GM23338 (cell line): ENCODE data around the gene GRIK4. TPM values are rescaled to one million over a fixed set of nuclear protein-coding genes. Genes with fewer than 3 reads are reported as not detected.

Source experiments
- ATAC-seq: fragments of 200-7000 bp; cut with Tn5 transposase; 3 replicates; pipeline ENCODE4 v1.9.1; 2020
- DNase-seq: peaks from one replicate; pipeline ENCODE4 v3.0.0-alpha.2; 2015; ENCODE audit warnings: low spot score
- H2AFZ ChIP-seq: fragments of 200-600 bp; sonication (generic); 2 replicates; pipeline ENCODE4 v1.8.0; 2016; ENCODE audit warnings: antibody characterized with exemption, mild to moderate bottlenecking, moderate library complexity
- H3F3A ChIP-seq: fragments of 200-600 bp; sonication (generic); replicated peaks from 2 replicates; pipeline ENCODE4 v1.8.0; 2017; ENCODE audit warnings: antibody characterized with exemption, mixed run types, low read depth
- H3K27ac ChIP-seq: fragments of 200-600 bp; sonication (generic); 2 replicates; pipeline ENCODE4 v1.6.1; 2016; ENCODE audit warnings: low read depth
- H3K27me3 ChIP-seq: fragments of 200-600 bp; sonication (generic); 2 replicates; pipeline ENCODE4 v1.8.0; 2016; ENCODE audit warnings: mild to moderate bottlenecking, mixed run types, moderate library complexity; ENCODE audit not compliant: insufficient read depth
- H3K36me3 ChIP-seq: fragments of 200-600 bp; sonication (generic); 2 replicates; pipeline ENCODE4 v1.8.0; 2016; ENCODE audit warnings: mild to moderate bottlenecking; ENCODE audit not compliant: insufficient read depth
- H3K4me1 ChIP-seq: fragments of 200-600 bp; sonication (generic); 2 replicates; pipeline ENCODE4 v1.8.0; 2016; ENCODE audit warnings: mild to moderate bottlenecking, moderate library complexity; ENCODE audit not compliant: insufficient read depth
- H3K4me2 ChIP-seq: fragments of 200-600 bp; sonication (generic); 2 replicates; pipeline ENCODE4 v1.7.1; 2017; ENCODE audit warnings: mixed run types
- H3K4me3 ChIP-seq: fragments of 200-600 bp; sonication (generic); 2 replicates; pipeline ENCODE4 v1.6.1; 2016; ENCODE audit warnings: mixed run types
- H3K79me2 ChIP-seq: fragments of 200-600 bp; sonication (generic); replicated peaks from 2 replicates; pipeline ENCODE4 v1.8.0; 2017; ENCODE audit warnings: mild to moderate bottlenecking; ENCODE audit not compliant: insufficient read depth
- H3K9me2 ChIP-seq: fragments of 200-600 bp; sonication (generic); 2 replicates; pipeline ENCODE4 v1.8.0; 2017; ENCODE audit not compliant: insufficient read depth
- H4K20me1 ChIP-seq: fragments of 200-600 bp; sonication (generic); replicated peaks from 2 replicates; pipeline ENCODE4 v1.8.0; 2017; ENCODE audit warnings: mild to moderate bottlenecking; ENCODE audit not compliant: insufficient read depth
- H3K27ac Mint-ChIP-seq: 2 replicates; pipeline ENCODE4 v1.8.0; 2020; ENCODE audit warnings: inconsistent platforms, mild to moderate bottlenecking, moderate library complexity, mixed read lengths
- H3K27me3 Mint-ChIP-seq: 3 replicates; pipeline ENCODE4 v1.8.0; 2022; ENCODE audit warnings: low read depth, mild to moderate bottlenecking, moderate library complexity, mixed read lengths, inconsistent platforms; ENCODE audit not compliant: insufficient read depth, poor library complexity
- H3K36me3 Mint-ChIP-seq: 3 replicates; pipeline ENCODE4 v1.8.0; 2021; ENCODE audit warnings: low read depth, mild to moderate bottlenecking, inconsistent platforms, moderate library complexity, mixed read lengths
- H3K4me1 Mint-ChIP-seq: 3 replicates; pipeline ENCODE4 v1.8.0; 2020; ENCODE audit warnings: mild to moderate bottlenecking, inconsistent platforms, mixed read lengths
- H3K4me3 Mint-ChIP-seq: 3 replicates; pipeline ENCODE4 v1.8.0; 2021; ENCODE audit warnings: moderate library complexity, mild to moderate bottlenecking, inconsistent platforms, mixed read lengths
- H3K9me3 Mint-ChIP-seq: 3 replicates; pipeline ENCODE4 v1.8.0; 2020; ENCODE audit warnings: moderate library complexity, mild to moderate bottlenecking, inconsistent platforms, mixed read lengths
- CREB1 ChIP-seq: fragments of 250-450 bp; sonication (Bioruptor Pico); IDR thresholded peaks from 2 replicates; pipeline ENCODE4 v1.5.0; 2020; ENCODE audit warnings: low read depth, mild to moderate bottlenecking, moderate library complexity
- NANOG ChIP-seq: IDR thresholded peaks from 2 replicates; pipeline ENCODE4 v1.6.1; 2016; ENCODE audit warnings: antibody characterized with exemption, borderline replicate concordance
- POLR2AphosphoS5 ChIP-seq: IDR thresholded peaks from 2 replicates; pipeline ENCODE4 v1.6.1; 2016; ENCODE audit warnings: antibody characterized with exemption, low read depth
- STAT1 ChIP-seq: IDR thresholded peaks from one replicate; pipeline ENCODE4 v1.6.1; 2016; ENCODE audit warnings: antibody characterized with exemption; ENCODE audit not compliant: unreplicated experiment
- polyA plus RNA-seq: library from polyadenylated mRNA; unstranded; fragments of >200 nt; fragmentation: Nextera tagmentation; extraction: Ambion mirVana; gene quantifications from 2 replicates; pipeline ENCODE4 v1.2.1, GENCODE V29; 2016
- total RNA-seq: library from RNA; depleted of rRNA; stranded (reverse); fragments of >200 nt; shearing (Covaris generic); gene quantifications from 2 replicates; pipeline ENCODE4 v1.2.3, GENCODE V29; 2014
- TF ChIP-seq, protein P1 (sequence below): IDR thresholded peaks from 2 replicates; pipeline ENCODE4 v1.6.1; 2016; ENCODE audit warnings: antibody characterized with exemption
- TF ChIP-seq, protein P2 (sequence below): fragments of 250-450 bp; sonication (Bioruptor Pico); IDR thresholded peaks from 2 replicates; pipeline ENCODE4 v1.5.0; 2020; ENCODE audit warnings: mild to moderate bottlenecking, moderate library complexity

GRIK4 gene
- total and polyA plus RNA-seq, 2 experiments from 2014 or later = 0.63 to 2.2 TPM

DNA sequence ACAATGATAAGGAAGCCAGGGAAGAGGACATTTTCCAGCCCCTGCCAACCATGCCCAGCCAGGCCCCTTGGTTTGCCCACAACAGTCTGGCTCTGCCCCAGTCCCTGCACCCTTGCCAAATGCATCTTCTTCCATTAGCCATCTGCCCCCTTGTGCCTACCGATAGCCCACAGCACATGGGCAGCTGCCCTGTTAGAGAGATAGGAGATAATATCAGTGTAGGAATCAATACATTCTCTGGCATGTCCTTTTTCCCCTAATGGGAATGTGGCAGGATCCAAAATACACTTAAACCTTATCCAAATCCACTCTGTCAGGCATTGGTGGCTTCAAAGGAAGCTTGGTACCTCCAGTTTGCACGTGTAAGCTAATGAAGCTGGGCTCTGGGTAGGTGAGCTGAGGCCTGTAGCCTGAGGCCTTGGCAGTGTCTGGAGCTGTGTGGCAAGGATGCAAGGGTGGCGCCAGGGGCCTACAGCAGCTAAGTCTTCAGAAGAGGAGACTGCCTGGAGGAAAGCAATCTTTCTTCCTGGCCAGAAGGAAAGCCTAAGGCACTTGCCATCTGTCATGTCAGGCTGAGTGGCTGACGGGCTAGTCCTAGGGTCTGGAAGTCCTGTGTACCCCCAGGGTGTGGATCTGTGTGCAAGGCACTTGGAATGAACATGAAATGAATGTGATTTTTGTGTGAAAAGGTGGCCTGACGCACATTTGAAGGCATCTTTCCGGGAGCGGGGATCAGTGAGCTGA lies 348.2 kb downstream of the GRIK4 start:
- H3K4me3 ChIP-seq = no peak overlapping the region
- H3F3A ChIP-seq = no peaks in the 10 kb centered on the region
- no peaks in the 10 kb centered on the region for H3K36me3 Mint-ChIP-seq
- no peak overlapping the region for H2AFZ ChIP-seq
- no peaks in the 10 kb centered on the region for H3K27me3 Mint-ChIP-seq
- ATAC-seq = no peak
- TF ChIP-seq CREB1 = no peak
- TF ChIP-seq, protein P1, sequence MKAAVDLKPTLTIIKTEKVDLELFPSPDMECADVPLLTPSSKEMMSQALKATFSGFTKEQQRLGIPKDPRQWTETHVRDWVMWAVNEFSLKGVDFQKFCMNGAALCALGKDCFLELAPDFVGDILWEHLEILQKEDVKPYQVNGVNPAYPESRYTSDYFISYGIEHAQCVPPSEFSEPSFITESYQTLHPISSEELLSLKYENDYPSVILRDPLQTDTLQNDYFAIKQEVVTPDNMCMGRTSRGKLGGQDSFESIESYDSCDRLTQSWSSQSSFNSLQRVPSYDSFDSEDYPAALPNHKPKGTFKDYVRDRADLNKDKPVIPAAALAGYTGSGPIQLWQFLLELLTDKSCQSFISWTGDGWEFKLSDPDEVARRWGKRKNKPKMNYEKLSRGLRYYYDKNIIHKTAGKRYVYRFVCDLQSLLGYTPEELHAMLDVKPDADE = no peak
- no peak for TF ChIP-seq STAT1
- TF ChIP-seq, protein P2, sequence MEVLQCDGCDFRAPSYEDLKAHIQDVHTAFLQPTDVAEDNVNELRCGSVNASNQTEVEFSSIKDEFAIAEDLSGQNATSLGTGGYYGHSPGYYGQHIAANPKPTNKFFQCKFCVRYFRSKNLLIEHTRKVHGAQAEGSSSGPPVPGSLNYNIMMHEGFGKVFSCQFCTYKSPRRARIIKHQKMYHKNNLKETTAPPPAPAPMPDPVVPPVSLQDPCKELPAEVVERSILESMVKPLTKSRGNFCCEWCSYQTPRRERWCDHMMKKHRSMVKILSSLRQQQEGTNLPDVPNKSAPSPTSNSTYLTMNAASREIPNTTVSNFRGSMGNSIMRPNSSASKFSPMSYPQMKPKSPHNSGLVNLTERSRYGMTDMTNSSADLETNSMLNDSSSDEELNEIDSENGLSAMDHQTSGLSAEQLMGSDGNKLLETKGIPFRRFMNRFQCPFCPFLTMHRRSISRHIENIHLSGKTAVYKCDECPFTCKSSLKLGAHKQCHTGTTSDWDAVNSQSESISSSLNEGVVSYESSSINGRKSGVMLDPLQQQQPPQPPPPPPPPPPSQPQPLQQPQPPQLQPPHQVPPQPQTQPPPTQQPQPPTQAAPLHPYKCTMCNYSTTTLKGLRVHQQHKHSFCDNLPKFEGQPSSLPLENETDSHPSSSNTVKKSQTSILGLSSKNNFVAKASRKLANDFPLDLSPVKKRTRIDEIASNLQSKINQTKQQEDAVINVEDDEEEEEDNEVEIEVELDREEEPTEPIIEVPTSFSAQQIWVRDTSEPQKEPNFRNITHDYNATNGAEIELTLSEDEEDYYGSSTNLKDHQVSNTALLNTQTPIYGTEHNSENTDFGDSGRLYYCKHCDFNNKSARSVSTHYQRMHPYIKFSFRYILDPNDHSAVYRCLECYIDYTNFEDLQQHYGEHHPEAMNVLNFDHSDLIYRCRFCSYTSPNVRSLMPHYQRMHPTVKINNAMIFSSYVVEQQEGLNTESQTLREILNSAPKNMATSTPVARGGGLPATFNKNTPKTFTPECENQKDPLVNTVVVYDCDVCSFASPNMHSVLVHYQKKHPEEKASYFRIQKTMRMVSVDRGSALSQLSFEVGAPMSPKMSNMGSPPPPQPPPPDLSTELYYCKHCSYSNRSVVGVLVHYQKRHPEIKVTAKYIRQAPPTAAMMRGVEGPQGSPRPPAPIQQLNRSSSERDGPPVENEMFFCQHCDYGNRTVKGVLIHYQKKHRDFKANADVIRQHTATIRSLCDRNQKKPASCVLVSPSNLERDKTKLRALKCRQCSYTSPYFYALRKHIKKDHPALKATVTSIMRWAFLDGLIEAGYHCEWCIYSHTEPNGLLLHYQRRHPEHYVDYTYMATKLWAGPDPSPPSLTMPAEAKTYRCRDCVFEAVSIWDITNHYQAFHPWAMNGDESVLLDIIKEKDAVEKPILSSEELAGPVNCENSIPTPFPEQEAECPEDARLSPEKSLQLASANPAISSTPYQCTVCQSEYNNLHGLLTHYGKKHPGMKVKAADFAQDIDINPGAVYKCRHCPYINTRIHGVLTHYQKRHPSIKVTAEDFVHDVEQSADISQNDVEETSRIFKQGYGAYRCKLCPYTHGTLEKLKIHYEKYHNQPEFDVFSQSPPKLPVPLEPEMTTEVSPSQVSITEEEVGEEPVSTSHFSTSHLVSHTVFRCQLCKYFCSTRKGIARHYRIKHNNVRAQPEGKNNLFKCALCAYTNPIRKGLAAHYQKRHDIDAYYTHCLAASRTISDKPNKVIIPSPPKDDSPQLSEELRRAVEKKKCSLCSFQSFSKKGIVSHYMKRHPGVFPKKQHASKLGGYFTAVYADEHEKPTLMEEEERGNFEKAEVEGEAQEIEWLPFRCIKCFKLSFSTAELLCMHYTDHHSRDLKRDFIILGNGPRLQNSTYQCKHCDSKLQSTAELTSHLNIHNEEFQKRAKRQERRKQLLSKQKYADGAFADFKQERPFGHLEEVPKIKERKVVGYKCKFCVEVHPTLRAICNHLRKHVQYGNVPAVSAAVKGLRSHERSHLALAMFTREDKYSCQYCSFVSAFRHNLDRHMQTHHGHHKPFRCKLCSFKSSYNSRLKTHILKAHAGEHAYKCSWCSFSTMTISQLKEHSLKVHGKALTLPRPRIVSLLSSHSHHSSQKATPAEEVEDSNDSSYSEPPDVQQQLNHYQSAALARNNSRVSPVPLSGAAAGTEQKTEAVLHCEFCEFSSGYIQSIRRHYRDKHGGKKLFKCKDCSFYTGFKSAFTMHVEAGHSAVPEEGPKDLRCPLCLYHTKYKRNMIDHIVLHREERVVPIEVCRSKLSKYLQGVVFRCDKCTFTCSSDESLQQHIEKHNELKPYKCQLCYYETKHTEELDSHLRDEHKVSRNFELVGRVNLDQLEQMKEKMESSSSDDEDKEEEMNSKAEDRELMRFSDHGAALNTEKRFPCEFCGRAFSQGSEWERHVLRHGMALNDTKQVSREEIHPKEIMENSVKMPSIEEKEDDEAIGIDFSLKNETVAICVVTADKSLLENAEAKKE (CRISPR knock-in tag) = no peak
- no peak for TF ChIP-seq POLR2AphosphoS5
- no peak for TF ChIP-seq NANOG
- H3K27me3 ChIP-seq = no peaks in the 10 kb centered on the region
- no peaks in the 10 kb centered on the region for H4K20me1 ChIP-seq
- H3K27ac Mint-ChIP-seq = no peak overlapping the region
- no peak overlapping the region for H3K4me2 ChIP-seq
- H3K79me2 ChIP-seq = no peaks in the 10 kb centered on the region
- no peak overlapping the region for H3K27ac ChIP-seq
- no peaks in the 10 kb centered on the region for H3K36me3 ChIP-seq
- H3K4me1 Mint-ChIP-seq = peaks cover 7% of the 10 kb centered on the region; the same call in 2 of the 3 replicates
- no peak overlapping the region for H3K4me3 Mint-ChIP-seq
- H3K4me1 ChIP-seq = no peaks in the 10 kb centered on the region
- H3K9me3 Mint-ChIP-seq = no peaks in the 10 kb centered on the region
- peaks cover 5% of the 10 kb centered on the region for H3K9me2 ChIP-seq
- DNase-seq = no peak
